ENCODE measurements around the gene LRIT1. TPM values are rescaled to one million over a fixed set of nuclear protein-coding genes. Genes with fewer than 3 reads are reported as not detected.

Gene LRIT1
- total and polyA plus RNA-seq, 2 of the 8 experiments (the other 6 are each of a cell fraction or from before 2014, with no cell fraction given) = 0.03 TPM; not detected in 1

DNA sequence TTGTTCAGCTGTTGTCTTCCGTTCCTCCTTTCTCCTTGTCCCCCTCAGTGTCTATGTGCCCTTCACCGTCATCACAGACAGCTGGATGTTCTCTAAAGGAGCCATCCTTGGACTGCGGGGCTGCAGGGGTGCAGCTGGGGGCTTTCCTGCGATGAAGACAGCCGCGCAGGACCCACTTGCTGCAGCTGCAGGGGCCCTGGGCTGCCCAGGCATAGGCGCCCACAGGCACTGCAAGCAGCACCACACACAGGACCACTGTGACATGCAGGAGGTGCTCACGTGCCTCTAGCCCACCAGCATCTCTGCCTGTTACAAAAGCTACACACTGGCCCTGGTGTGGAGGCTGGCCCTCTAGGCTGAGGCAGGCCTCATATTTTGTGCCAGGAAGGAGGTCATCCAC lies 19.4 kb downstream of the LRIT1 start:
- H4K8ac ChIP-seq (ENCODE audit: extremely low read depth, insufficient read depth, low read length) = no peak overlapping the region
- H4K20me1 ChIP-seq (replicated peaks in 1 of 2; ENCODE audit: control insufficient read depth in 1 of 2, insufficient read depth in 2 of 2, low read length in 2 of 2) = peaks cover 0 to 4% of the 10 kb centered on the region in 2 experiments
- H3K4me3 ChIP-seq (ENCODE audit: extremely low read depth in 1 of 4, insufficient read depth in 2 of 4, low read depth in 3 of 4, low read length in 4 of 4) = no peak overlapping the region
- H3K4ac ChIP-seq (replicated peaks; ENCODE audit: insufficient read length, low read depth, low read length) = no peak overlapping the region
- ChIA-PET CTCF (ENCODE audit: partially characterized antibody) (interaction anchor here (1.5 to 2.8 kb wide), 4 partner anchors 10 to 18 kb away, joined by 4 to 9 read pairs (median 5); no protein-coding TSS in a partner anchor), POLR2A (ENCODE audit: partially characterized antibody) (no interaction called here)
- 86% methylated on average over 8 of the region's 8 CpGs; no CpG with 5 or more reads in 1 of the 2 experiments for WGBS, 2 experiments (ENCODE audit: extremely low coverage in 1 of 2, insufficient coverage in 1 of 2, insufficient read length in 1 of 2, insufficient replicate concordance in 2 of 2, low coverage in 1 of 2, low lambda C conversion rate in 2 of 2, missing lambda C conversion rate in 1 of 2)
- H4K5ac ChIP-seq (ENCODE audit: insufficient read length, low read depth, low read length) = no peak overlapping the region
- H3K27me3 ChIP-seq (replicated peaks in 1 of 4; ENCODE audit: control insufficient read depth in 3 of 4, extremely low read depth in 1 of 4, insufficient read depth in 3 of 4, low read length in 3 of 4) = 0 out of 7 replicates have a peak, but pooled peaks cover 0 to 2% (median 0%) of the 10 kb centered on the region in 4 experiments
- no peak overlapping the region for H2BK12ac ChIP-seq (ENCODE audit: low read depth, low read length)
- no peak overlapping the region for H2BK120ac ChIP-seq (replicated peaks; ENCODE audit: low read depth, low read length)
- no peaks in the 10 kb centered on the region for H3K23me2 ChIP-seq (ENCODE audit: low read depth, low read length)
- no peak overlapping the region for H3K4me2 ChIP-seq (ENCODE audit: insufficient read depth in 1 of 2, low read depth in 2 of 2, low read length in 2 of 2)
- no peaks in the 10 kb centered on the region for H3K36me3 ChIP-seq (ENCODE audit: control insufficient read depth in 2 of 4, insufficient read depth in 4 of 4, low read length in 3 of 4)
- no peak overlapping the region for H2BK5ac ChIP-seq (ENCODE audit: low read depth, low read length)
- H2BK20ac ChIP-seq (ENCODE audit: low read length) = no peak overlapping the region
- H3K23ac ChIP-seq (ENCODE audit: insufficient read length) = no peak overlapping the region
- no peak overlapping the region for H2AK5ac ChIP-seq (ENCODE audit: low read depth, low read length)
- H3K9ac ChIP-seq (replicated peaks in 1 of 4; ENCODE audit: extremely low read depth in 1 of 4, low read depth in 3 of 4, low read length in 3 of 4) = no peak overlapping the region
- no peak overlapping the region for H3K18ac ChIP-seq (ENCODE audit: extremely low read depth, low read length)
- no peak overlapping the region for H4K91ac ChIP-seq (replicated peaks; ENCODE audit: insufficient read length, low read length)
- H2BK15ac ChIP-seq (ENCODE audit: low read length) = no peak overlapping the region
- no peaks in the 10 kb centered on the region for H3K79me1 ChIP-seq (ENCODE audit: low read depth, low read length)
- H3K79me2 ChIP-seq (ENCODE audit: control insufficient read depth in 1 of 2, insufficient read depth in 2 of 2, low read length in 2 of 2) = no peaks in the 10 kb centered on the region
- no peak for FAIRE-seq
- H3K9me3 ChIP-seq (ENCODE audit: insufficient read depth in 2 of 2, low read depth in 1 of 2, low read length in 1 of 2) = no peaks in the 10 kb centered on the region
- H3K4me1 ChIP-seq (replicated peaks in 1 of 4; ENCODE audit: control insufficient read depth in 3 of 4, insufficient read depth in 4 of 4, low read length in 3 of 4) = no peaks in the 10 kb centered on the region
- no peak overlapping the region for H3K56ac ChIP-seq (replicated peaks; ENCODE audit: insufficient read length, low read depth, low read length)
- H3K14ac ChIP-seq (ENCODE audit: insufficient read length) = no peak overlapping the region
- H2AFZ ChIP-seq (ENCODE audit: low read length) = no peak overlapping the region
- no peak for DNase-seq (ENCODE audit: low read depth in 1 of 2, low spot score in 2 of 2)
- H3K27ac ChIP-seq (ENCODE audit: low read depth, low read length) = no peak overlapping the region
- no peak for TF ChIP-seq BRCA1 (IDR thresholded peaks at IDR 0.05; ENCODE audit: low read depth, low read length)
- no peak for TF ChIP-seq RFX5 (IDR thresholded peaks at IDR 0.05; ENCODE audit: borderline replicate concordance, low read depth, low read length)
- TF ChIP-seq SP2 (IDR thresholded peaks at IDR 0.05; ENCODE audit: low read length) = no peak
- no peak for TF ChIP-seq CHD1 (IDR thresholded peaks at IDR 0.05; ENCODE audit: low read depth, low read length)
- TF ChIP-seq, protein P1, sequence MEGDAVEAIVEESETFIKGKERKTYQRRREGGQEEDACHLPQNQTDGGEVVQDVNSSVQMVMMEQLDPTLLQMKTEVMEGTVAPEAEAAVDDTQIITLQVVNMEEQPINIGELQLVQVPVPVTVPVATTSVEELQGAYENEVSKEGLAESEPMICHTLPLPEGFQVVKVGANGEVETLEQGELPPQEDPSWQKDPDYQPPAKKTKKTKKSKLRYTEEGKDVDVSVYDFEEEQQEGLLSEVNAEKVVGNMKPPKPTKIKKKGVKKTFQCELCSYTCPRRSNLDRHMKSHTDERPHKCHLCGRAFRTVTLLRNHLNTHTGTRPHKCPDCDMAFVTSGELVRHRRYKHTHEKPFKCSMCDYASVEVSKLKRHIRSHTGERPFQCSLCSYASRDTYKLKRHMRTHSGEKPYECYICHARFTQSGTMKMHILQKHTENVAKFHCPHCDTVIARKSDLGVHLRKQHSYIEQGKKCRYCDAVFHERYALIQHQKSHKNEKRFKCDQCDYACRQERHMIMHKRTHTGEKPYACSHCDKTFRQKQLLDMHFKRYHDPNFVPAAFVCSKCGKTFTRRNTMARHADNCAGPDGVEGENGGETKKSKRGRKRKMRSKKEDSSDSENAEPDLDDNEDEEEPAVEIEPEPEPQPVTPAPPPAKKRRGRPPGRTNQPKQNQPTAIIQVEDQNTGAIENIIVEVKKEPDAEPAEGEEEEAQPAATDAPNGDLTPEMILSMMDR (IDR thresholded peaks at IDR 0.05; ENCODE audit: control extremely low read depth in 1 of 3, insufficient read depth in 1 of 3, low read depth in 1 of 3, low read length in 3 of 3) = no peak
- no peak for TF ChIP-seq TCF12 (IDR thresholded peaks at IDR 0.05; ENCODE audit: low read depth, low read length)
- no peak for TF ChIP-seq JUN (IDR thresholded peaks at IDR 0.05; ENCODE audit: low read depth, low read length)
- no peak for TF ChIP-seq EZH2 (IDR thresholded peaks at IDR 0.05; ENCODE audit: low read depth, low read length, severe bottlenecking)
- TF ChIP-seq GTF2F1 (IDR thresholded peaks at IDR 0.05; ENCODE audit: borderline replicate concordance, low read depth, low read length) = no peak
- TF ChIP-seq CBX8 (IDR thresholded peaks at IDR 0.05; ENCODE audit: borderline replicate concordance, low read depth, low read length) = no peak
- no peak for TF ChIP-seq TBP (IDR thresholded peaks at IDR 0.05; ENCODE audit: low read depth, low read length)
